ENCODE data around the gene TBC1D23.

- no peak for TF ChIP-seq POLR2A (IDR thresholded peaks at IDR 0.05)
- TF ChIP-seq CTCF (IDR thresholded peaks at IDR 0.05): no peak
Measured at GRCh38 chr3:100339786-100340185, 79.0 kb downstream of the TBC1D23 start.
